GM15510 (cell line): ENCODE data around the gene PAX5.

Experiments
- POLR2A ChIP-seq: IDR thresholded peaks from 3 replicates; pipeline ENCODE4 v1.6.1; 2011; ENCODE audit warnings: borderline replicate concordance; ENCODE audit not compliant: insufficient read length; ENCODE audit errors: extremely low read depth

Gene PAX5

GRCh38 chr9:36889844-36890243 lies 144.2 kb downstream of the PAX5 start:
- TF ChIP-seq POLR2A = no peak

DNA sequence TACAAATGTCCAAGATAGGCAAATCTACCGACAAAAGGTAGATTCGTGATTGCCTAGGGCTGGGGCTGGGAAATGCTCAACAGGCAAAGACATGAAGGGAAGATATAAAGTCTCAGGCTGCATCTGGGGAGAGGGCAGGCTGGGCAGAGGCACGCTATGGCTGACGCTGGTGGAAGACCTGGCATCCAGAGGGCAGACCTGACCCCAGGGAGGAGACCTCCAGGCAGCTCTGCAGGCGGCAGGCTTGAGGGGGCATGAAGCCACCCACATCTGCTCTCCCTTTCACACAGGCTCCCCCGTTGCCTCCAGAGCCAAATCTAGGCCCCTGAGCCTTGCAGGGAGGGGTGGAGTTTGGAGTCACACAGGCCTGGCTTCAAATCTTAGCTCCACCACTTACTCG lies 145.5 kb downstream of the PAX5 start:
- no peak for TF ChIP-seq POLR2A

- no peak for TF ChIP-seq POLR2A
These were observed 149.3 kb downstream of the PAX5 start for GRCh38 chr9:36884721-36885120.

DNA sequence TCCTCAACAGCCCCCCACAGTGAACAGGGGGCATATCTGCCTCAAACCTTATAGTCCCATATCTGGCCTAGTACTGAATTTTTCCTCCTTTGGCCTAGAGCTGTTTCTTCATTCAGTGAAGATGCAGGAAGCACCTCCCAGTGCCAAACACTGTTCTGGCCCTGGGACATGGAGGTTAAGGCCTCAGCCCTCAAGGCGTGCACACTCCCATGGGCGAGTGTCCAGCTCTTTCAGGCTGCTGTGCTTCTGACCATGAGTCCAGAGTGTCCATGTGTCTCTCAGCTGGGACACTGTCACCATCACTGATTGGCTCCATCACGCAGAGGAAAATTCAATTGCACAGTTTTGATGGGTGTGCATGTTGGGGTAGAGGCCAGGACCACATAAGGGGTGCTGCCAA lies 151.5 kb downstream of the PAX5 start:
- no peak for TF ChIP-seq POLR2A

DNA sequence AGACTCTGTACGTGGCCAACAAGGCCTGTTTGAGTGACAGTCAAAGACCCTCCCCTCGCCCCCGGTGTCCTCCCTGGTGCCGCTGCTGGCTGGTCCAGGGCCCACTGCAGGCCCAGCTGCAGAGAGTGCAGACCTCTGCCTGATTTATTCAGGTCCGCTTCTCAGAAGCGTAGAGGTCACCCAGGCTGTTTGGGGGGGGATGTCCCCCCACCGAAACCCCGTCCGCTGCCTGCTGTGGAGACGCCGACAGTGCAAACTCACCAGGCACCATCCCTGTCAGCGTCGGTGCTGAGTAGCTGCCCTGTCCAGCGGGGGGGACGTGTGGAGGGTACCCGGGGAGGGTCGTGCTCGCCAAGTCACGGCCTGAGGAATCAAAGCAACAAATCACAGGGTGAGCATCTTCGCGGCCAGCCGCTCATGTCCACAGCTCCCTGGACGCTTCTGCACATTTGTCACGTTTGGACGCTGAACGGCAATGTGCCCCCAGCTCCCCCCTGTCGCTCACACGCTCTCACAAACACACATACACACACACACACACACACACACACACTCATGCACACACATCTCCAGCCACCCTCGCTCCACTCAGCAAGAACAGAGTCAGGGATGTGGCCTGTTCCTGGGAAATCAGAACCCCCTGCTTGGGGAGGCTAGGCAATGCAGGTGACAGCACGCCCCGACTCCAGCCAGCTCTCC lies 152.2 kb downstream of the PAX5 start:
- TF ChIP-seq POLR2A = no peak

DNA sequence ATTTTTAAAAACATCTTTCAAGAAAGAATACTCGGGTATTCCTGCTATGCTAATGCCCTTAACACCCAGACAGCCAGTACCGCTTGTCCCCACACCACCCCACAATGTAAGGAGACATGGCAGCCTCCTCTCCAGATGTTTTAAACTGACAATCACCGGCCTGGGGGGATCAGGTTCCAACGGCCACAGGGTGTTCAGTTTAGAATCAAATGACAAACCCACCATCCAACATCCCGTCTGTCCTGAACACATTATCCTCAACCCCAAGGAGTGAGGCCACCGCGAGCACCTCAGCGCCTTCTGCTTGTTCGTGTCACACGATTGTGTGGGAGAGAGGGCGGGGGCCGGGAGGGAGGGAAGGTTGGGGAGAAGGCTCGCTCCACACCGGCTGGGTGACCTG lies 152.8 kb downstream of the PAX5 start:
- TF ChIP-seq POLR2A = no peak

DNA sequence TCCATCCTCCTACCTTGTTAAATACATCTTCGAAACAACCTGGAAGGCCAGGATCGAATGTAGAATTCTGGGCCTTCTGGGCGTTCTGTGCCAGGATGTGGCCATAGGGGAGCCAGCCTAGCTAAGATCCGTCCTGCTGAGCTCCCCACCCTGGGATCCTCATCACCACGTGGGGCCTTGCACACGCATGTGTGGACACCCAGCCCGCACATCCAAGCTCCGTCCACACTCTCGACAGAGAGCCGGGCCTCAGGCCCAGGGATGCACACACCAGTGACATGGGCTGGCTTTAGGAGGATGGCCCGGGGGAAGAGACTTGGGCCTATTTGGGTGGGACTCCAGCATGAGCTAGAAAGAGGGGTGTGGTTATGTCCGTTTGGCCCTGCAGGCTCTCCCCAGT lies 154.0 kb downstream of the PAX5 start:
- TF ChIP-seq POLR2A = no peak

DNA sequence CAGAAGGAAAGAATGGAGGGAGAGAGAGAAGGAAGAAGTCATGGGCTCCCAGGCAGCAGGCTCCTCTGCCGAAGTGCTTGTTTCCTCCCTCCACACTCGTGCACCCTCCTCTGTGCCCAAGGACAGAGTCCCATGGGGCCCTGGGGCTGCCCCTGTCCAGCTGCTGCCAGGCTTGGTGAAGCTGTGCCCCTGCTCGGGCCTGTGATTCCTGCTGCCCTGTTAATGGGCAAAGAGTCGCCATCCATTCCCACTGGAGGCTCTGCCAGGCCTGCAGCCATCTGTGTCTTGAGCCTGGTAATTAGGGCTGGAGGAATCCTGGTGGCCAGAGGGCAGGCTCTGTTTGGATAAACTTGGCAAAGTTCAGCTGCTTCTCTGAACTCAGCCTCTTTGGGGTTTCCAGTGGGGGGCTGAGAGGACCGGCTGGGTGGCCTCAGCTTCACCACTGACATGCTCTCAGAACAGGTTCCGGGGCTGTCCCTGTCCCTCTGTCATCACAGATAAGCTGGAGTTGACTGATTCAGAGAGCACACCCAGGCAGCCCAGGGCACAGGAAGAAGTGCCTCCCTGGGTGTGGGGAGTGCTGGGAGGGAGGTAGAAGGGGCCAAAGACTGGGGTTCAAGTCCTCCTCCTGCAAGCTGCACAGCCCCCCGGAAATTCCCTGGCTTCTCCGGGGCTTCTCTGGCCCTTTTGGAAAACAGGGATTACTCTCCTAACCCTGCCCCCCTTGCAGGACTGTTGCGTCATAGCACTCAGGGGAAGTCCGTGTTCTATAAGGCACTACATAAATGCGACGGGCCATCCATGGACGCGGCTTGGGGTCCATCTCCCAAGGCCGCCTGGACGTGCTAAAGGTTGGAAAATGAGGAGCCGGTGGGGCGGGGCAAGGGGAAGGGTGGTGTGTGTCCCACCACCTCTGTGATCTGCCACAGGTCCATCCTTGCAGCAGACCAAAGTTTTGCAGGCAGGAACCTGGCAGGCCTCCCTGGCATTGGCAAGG lies 154.8 kb downstream of the PAX5 start:
- TF ChIP-seq POLR2A = no peak

GRCh38 chr9:36877239-36877638 lies 156.8 kb downstream of the PAX5 start:
- TF ChIP-seq POLR2A = no peak

GRCh38 chr9:36876056-36876455 lies 158.0 kb downstream of the PAX5 start:
- TF ChIP-seq POLR2A = no peak

- no peak for TF ChIP-seq POLR2A
These were observed 159.1 kb downstream of the PAX5 start for GRCh38 chr9:36874921-36875320.

DNA sequence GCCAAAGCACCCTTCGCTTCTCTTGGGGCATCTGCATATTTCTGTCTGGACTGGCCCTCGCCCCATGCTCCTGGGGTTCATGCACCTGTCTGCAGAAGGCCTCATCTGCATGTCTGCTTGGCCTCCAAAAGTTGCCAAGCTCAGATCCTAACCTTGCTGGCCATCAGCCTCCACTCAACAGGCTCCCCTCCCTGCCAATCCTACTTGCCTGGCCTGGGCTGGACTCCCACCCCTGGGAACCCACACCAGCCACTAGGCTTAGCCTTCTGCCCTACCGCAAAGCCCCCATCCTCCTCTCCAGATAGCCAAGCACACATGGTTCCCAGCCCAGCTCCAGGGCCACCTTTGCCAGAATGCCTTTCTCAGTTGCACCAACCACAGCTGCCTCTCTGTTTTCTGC lies 159.8 kb downstream of the PAX5 start:
- no peak for TF ChIP-seq POLR2A

DNA sequence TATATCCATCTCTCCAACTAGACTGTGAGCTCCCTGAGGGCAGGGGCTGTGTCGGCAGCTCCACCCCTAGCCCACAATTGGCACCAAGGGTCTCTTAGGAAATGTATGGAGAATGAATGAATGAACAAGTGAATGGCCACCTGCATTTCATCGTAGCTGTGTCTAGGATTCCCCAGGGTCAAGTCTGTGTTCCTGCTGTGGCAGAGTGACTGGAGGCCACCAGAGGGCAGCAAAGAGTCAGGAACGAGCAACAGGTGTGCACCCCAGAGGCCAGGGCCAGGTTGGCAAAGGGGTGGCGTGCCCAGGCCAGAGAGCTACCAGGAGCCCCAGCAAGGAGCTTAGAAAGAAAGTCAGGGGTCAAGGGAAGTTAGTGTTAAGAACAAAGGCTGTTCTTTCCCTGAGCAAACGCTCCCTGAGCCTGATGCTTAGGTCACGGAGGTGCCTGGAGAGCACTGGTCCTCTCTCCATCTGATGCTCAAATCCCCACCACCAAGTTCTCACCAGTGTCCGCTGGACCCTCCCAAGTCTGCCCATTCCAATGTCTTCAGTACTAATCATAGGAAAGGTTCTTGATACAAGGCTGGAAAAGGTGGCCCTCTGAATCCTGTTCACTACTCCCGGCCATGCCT lies 160.7 kb downstream of the PAX5 start:
- TF ChIP-seq POLR2A = no peak

DNA sequence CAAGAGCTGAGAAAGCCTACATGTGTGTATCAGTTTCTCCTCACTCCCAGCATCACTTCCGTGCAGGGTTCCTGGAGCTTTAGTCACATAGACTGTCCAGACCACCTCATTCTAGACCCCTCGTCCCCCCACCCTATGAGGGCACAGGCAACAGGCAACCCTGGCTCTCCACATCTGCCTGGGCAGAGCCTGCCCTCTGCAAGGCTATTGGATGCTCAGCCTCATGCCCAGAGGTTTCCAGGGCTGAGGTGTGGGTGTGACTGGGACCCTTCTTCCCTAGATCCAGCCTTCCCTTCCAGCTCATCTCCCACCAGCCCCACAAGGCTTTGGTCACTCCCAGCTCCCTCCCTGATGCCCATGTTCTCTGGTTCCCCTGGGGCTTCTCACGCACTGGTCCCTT lies 161.4 kb downstream of the PAX5 start:
- no peak for TF ChIP-seq POLR2A

DNA sequence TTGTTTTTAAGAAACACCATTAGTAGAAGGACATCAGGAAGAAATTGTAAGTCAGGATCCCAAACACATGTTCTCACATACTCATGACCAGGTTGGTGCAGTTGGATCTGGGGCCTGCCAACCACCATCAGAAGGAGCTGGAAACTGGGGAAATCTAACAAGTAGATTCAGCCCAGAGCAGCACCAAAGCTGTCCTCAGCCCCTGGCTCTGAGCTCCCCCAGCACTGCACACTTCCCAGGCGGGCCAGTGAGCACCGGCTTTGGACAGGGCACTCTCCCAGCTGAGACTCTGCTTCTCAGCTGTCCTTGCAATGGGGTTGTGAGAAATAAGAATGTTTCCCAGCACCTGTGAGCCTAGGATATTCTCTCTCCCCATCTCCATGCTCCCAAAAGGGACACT lies 162.5 kb downstream of the PAX5 start:
- TF ChIP-seq POLR2A = no peak
